GM19099 (cell line): Measurements from ENCODE around the gene SLC13A5.

ENCODE experiments used
- POLR2A ChIP-seq: IDR thresholded peaks from 3 replicates; pipeline ENCODE4 v1.6.1; 2011; ENCODE audit warnings: low read depth; ENCODE audit not compliant: insufficient read length; ENCODE audit errors: extremely low read depth

Gene SLC13A5

DNA sequence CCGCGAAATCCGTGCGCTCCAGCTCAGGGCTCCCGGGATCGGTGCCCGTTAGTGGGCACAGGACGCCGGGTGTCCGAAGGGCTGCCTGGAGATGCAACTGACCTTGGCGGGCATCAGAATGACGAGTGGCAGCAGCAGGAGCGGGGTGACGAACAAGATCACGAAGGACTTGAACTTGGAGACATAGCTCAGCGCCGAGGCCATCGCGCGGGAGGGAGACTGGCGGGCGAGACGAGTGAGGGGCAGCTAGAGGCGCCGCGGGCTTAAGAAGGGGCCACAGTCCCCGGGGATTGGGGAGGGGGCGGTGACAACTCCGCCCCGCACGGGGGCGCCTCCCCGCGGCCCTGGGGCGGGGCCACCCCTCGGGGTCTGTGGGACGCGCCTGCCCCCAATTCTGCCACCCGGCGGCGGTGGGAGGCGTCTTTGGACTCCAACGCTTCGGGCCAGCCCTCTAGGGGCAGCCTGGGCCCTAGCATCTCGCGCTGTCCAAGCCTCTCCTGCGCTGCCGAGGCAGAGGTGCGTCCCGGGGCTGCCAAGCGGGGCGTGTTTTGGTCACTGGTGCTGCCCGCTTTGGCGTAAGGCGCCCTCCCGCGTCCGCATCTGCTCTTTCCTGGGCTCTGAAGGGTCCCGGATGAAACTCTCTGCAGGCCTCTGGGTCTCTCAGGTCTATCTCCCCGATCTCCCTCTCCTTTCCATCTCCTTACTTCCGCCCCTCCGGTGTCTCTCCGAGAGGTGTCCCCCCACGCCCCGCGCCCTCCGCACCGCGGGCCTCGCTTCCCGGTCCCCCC, at the start of gene SLC13A5:
Gene SLC13A5, minus strand, starts transcription at position 240 of the 788 bp plus-strand sequence. Its CDS starts 36 bp downstream, at position 204.
- no peak for TF ChIP-seq POLR2A

DNA sequence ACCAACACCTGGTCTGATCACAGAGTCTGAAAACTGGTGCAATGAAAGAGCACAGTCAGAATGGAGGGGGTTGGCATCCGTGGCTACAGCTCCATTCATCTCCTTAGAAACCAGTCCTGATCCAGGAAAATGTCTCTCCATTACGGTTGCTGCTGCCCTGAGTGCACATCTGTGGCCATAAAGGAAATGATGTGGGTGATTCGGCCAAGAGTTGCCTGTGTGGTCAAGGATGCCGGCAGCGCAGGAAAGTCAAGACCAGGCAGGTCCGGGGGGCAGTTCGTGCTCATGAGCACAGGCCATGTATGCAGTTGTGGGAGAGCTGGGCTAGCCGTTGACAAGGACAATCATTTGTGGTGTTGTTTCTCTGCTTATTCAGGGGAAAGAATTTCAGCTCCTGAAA, 48.6 kb upstream of the SLC13A5 start:
- TF ChIP-seq POLR2A: no peak

DNA sequence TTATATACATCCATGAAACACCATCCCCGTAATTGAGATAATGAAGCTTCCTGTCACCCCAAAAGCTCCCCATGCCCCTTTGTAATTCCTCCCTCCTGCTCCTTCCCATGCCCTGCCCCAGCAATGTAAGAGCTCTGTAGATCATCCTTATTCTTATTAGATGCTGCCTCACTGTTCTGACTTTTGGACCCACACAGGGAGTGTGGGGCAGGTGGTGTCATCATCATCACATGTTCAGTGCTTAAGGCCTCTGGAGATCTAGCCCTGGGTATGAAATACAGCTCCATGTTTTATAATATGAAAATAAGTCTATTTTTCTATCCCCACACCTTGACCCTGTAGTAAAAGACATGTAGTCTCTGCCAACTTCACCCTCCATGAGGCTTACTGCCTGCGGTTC, 44.6 kb upstream of the SLC13A5 start:
- no peak for TF ChIP-seq POLR2A

DNA sequence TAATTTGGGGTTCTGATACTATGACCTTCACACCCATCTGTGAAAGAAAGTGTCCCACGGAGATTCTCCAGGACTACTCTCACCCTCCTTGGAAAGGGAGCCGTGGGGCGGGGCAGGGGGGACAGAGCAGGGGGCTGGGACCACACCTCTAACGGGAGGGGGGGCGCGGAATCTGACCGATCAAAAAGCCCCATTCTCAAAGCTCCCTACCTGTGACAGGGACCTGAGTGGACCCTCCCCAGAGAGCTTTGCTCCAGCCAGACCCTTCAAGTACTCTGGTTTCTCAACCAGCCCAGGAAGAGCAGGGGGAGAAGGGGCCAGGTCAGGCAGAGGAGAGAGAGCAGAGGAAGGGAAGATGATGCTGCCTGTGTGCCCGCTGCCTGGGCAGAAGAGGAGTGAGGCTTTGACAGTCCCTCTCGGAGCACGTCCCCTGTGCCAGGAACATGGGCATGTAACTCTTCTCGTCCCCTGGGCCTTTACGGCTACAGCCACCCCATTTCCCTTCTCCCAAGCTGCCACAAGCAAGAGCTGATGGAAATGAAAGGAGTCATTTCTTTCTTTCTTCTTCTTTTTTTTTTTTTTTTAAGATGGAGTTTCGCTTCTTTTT, 43.4 kb upstream of the SLC13A5 start:
- peak; percentile 49 for TF ChIP-seq POLR2A

DNA sequence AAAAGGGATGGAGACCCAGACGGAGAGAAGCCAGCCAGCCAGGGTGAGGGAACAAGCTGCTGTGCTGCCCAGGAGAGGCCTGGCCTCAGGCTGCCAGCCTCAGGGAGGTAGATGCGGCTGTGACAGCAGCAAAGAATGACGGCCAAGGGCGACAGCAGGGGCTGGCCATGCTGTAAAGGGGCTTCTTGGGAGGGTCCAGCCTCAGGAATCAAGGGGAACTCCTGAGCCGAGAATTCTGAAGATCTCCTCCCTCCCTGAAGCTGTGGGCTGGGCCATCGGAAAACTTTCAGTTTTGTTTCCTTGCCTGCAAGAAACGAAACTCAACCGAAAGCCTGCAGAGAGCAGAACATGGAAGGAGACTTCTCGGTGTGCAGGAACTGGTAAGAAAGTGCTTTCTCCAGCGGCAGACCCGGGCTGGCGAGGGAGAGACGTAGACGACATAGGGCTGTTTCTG, 42.6 kb upstream of the SLC13A5 start, which contains the start of gene XAF1:
Gene XAF1, plus strand, starts transcription at position 316 of the 454 bp plus-strand sequence. Its CDS starts 33 bp downstream, at position 349.
- TF ChIP-seq POLR2A: peak; percentile 76

DNA sequence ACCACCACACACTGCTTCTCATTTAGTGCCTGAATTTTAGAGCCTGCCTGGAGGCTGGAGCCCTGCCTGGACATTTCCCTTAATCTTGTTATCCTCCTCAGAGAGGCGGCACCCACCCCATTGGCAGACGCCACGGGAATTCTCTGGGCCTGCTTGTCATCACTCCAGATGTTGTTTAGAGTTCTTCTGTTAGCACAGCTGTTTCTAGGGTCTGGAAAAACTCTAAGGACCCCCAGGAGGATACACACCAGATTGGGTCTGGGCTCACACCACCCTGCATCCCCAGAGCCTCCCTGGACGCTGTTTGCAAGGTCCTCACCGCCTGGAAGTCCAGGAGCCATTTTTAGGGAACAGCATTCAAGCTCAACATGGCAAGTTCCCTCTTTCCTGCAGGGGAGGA, 42.1 kb upstream of the SLC13A5 start:
- no peak for TF ChIP-seq POLR2A

DNA sequence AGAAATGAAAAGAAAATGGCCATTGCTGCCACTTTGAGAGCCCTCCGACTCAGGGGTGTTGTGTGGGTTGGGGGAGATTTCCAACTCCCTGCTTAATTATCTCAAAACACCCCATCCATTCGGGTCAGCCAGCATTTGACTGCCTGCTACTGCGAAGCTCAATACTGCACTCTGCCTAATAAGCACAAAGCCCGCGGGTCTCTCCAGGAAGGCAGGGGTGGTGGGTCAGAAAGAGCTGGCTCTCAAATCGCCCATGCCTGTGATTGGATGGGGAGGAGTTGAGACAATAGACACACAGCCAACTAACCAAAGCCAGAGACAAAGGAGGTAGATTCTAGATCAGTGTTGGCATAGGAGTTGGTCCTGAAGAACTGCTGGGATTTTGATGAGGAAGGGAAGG, 40.4 kb upstream of the SLC13A5 start:
- no peak for TF ChIP-seq POLR2A

DNA sequence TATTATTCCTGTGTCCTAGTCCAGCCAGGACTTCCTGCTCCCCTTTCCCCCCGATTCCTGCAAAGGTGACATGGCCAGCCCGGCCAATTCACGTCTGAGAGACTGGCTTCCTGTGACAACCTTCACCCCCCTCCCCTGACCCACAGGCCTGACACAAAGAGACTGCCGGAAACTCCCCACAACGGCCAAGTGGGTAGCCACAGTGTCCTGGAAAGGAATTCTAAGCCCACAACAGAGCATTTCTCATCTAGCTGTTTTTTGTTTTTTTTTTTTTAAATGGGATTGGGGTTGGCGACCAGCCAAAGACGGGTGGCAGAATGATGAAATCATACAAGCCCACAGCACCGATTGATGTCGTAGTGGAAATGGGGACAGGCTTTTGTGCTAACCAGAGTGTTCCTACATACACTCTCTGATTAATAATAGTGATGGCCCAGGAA, 39.9 kb upstream of the SLC13A5 start:
- TF ChIP-seq POLR2A: no peak

DNA sequence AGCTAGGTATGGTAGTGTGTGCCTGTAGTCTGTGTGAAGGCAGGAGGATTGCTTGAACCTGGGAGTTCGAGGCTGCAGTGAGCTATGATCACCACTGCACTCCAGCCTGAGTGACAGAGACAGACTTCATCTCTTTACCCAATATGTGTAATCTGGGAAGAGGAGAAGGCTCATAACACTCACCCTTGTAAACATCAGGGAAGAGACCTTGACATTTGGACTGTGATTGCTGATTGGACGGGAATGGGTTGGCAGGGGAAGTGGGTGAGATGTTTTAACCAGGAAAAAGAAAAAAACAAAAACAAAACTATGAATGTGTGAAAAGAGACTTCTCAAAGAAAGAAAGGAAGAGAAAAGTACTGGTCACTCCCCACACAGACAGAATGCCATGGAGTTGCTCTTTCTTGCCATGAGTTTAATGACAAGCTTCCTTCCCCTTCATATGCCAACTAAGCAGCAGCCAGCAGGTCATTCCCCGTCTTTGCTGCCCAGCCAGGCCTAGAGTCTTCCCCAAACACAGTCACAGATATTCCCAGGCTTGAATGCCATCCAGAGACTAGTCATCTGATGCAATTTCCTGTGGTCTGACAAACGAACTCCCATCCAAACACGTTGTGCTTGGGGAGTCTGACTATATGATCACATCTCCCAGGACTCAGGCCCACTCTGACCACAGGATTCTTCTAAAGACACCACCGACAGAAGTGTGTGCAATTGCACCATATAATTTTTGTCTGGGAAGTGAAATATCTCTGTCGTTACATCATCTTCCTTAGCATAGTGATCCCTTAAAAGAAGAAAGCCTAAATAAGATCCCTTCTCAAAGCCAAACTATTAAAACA, 39.1 kb upstream of the SLC13A5 start:
- no peak for TF ChIP-seq POLR2A

DNA sequence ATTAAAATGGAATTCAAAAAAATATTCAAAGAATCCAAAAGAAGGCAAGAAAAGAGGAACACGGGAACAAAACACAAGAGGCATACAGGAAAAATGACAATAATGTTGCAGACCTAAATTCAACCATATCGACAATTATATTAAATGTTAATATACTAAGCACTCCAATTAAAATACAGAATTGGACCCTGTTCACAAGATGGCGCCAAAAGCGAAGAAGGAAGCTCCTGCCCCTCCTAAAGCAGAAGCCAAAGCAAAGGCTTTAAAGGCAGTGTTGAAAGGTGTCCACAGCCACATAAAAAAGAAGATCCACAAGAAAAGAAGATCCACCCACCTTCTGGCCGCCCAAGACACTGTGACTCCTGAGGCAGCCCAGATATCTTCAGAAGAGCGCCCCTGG, 36.4 kb upstream of the SLC13A5 start:
- TF ChIP-seq POLR2A: no peak

DNA sequence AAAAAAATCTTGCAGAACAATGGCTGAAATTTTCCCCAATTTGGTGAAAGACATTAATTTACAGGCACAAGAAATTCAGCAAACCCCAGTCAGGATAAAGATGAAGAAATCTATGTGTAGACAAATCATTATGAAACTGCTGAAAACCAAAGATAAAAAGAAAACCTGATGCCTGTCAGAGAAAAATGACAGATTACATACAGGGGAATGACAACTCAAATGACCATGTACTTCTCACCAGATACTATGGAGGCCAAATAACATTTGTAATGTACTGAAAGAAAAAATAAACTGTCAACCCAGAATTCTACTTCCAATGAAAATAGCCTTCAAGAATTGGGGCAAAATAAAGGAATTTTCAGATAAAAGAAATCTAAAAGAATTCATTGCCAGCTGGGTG, 35.4 kb upstream of the SLC13A5 start:
- TF ChIP-seq POLR2A: no peak

DNA sequence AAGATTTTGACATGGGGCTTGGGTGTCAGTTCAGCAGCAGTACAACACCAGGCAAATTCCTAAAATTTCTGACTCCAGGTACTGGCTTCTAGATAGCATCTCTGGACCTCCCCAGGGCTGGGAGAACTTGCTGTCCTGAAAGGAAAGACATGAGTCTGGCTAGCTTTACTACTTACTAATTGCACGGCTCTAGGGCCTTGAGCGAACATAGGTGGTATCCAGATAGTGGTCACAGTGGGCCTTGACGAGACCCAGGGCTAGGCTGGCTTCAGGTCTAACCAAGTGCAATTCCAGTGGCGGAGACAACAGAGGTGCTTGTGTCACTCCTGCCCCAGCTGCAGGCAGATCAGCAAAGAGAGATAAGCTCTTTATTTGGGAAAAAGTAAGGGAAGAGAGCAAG, 16.4 kb upstream of the SLC13A5 start:
- TF ChIP-seq POLR2A: no peak

DNA sequence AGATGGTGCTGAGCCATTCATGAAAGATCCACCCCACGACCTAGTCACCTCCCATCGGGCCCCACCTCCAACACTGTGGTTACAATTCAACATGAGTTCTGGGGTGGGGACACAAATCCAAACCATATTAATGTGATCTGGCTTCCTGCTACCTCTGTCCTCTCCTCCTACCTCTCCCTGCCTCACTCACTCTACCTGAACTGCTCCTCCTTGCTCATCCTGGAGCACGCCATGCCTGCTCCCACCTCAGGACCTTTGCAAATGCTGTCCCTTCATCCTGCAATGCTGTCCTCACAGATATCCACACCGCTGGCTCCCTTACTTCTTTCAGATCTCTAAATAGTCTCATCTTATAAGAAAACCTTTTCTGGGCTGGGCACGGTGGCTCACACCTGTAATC, 10.8 kb upstream of the SLC13A5 start:
- no peak for TF ChIP-seq POLR2A

DNA sequence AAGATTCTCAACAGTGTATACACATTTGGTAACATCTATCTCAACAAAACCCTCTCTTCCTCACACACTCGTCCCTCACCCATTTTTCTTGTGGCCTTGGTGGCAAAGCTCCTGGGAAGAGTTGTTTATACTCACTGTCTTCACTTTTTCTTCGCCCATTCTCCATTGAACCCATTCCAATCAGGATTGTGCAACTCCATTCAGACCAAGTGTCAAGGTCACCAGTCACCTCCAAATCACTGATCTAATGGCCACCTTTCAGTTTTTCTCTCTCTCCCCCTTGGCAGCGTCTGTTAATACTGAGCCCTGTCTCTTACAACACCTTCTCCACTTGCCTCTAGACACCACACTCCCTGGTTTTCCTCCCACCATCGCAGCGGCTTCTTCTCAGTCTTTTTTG, 8.6 kb upstream of the SLC13A5 start:
- no peak for TF ChIP-seq POLR2A

DNA sequence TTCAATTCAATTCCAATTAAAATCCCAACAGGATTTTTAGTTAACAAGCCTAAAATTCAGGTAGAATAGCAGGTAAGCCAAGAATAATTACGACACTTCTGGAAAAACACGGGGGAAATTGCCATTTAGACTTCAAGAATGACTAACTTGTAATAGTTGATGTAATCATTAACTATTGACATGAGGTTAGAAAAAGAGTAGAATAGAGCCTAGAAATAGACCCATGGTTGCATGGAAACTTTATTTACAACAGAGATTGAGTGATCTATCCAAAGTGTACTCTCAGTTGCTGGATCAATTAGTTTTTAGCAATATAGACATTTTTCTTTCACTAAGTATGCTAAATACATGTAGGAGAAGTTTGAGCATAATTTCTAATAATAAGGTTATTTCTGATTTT, 3.6 kb upstream of the SLC13A5 start:
- TF ChIP-seq POLR2A: no peak
